A549 (cell line): ENCODE data around the gene ADAM10. TPM values are rescaled to one million over a fixed set of nuclear protein-coding genes. Genes with fewer than 3 reads are reported as not detected.

ENCODE experiments used
- ATAC-seq, 2 experiments: fragments of 200-7000 bp in 1 of 2; fragments of >200 bp in 1 of 2; cut with Nextera tagmentation in 1 of 2; cut with Tn5 transposase in 1 of 2; 3 replicates each; pipeline versions ENCODE4 v1.8.0 to v1.9.1; 2018 to 2020; ENCODE audit warnings: mild to moderate bottlenecking in 1 of 2, moderate library complexity in 1 of 2
- CTCF ChIA-PET: fragments of 300-600 bp; sonication (Branson Sonifier 250); formaldehyde crosslinking; extraction: SDS; loops from one replicate; lab custom pipeline; 2021; ENCODE audit warnings: antibody characterized with exemption, inconsistent platforms; lab: Yijun Ruan, JAX
- POLR2A ChIA-PET: fragments of 350-600 bp; formaldehyde crosslinking; extraction: SDS; loops from one replicate; lab custom pipeline; 2021; ENCODE audit warnings: antibody characterized with exemption, inconsistent platforms; lab: Yijun Ruan, JAX
- DNase-seq, 2 experiments: peaks; one replicate each; pipeline versions ENCODE4 v3.0.0 to v3.0.0-alpha.2; 2011 to 2016; ENCODE audit warnings: low read depth in 1 of 2, low spot score in 1 of 2
- FAIRE-seq: peaks from 2 replicates; lab custom pipeline; 2011; peaks lifted over from hg19 to GRCh38; lab: Jason Lieb, UNC
- H3K27ac ChIP-seq, 2 experiments: fragments of >200 bp; sonication (Bioruptor Twin); formaldehyde crosslinking; 3 replicates each; pipeline ENCODE4 v1.5.1; 2016 to 2017
- H3K4me1 ChIP-seq: fragments of >200 bp; sonication (Bioruptor Twin); formaldehyde crosslinking; 3 replicates; pipeline ENCODE4 v1.6.1; 2016
- H3K4me2 ChIP-seq: fragments of >200 bp; sonication (Bioruptor Twin); formaldehyde crosslinking; 3 replicates; pipeline ENCODE4 v1.6.1; 2016
- H3K4me3 ChIP-seq: fragments of >200 bp; sonication (Bioruptor Twin); formaldehyde crosslinking; 3 replicates; pipeline ENCODE4 v1.5.1; 2016
- H3K9me3 ChIP-seq: fragments of >200 bp; sonication (Bioruptor Twin); formaldehyde crosslinking; 3 replicates; pipeline ENCODE4 v1.6.1; 2016
- BCL3 ChIP-seq: fragments of >200 bp; sonication (Bioruptor Twin); formaldehyde crosslinking; IDR thresholded peaks from 3 replicates; pipeline ENCODE4 v1.6.1; 2016
- CBX2 ChIP-seq: fragments of 200-600 bp; sonication (generic); IDR thresholded peaks from 2 replicates; pipeline ENCODE4 v1.6.1; 2016; ENCODE audit warnings: low read depth, mild to moderate bottlenecking, borderline replicate concordance
- CBX8 ChIP-seq: fragments of 200-600 bp; sonication (generic); IDR thresholded peaks from 2 replicates; pipeline ENCODE4 v1.6.1; 2016
- CHD2 ChIP-seq: fragments of 150-350 bp; IDR thresholded peaks from 2 replicates; pipeline ENCODE4 v1.6.1; 2014; ENCODE audit warnings: low read length; ENCODE audit not compliant: partially characterized antibody
- CHD4 ChIP-seq: fragments of 200-600 bp; sonication (generic); IDR thresholded peaks from 2 replicates; pipeline ENCODE4 v1.6.1; 2016; ENCODE audit warnings: antibody characterized with exemption, mild to moderate bottlenecking, borderline replicate concordance
- ELK1 ChIP-seq: fragments of 150-350 bp; IDR thresholded peaks from 2 replicates; pipeline ENCODE4 v1.6.1; 2014; ENCODE audit warnings: low read depth, mild to moderate bottlenecking, low read length
- ESRRA ChIP-seq: fragments of 150-350 bp; IDR thresholded peaks from 2 replicates; pipeline ENCODE4 v1.6.1; 2014; ENCODE audit warnings: mild to moderate bottlenecking, low read length, borderline replicate concordance
- GATA3 ChIP-seq: IDR thresholded peaks from 2 replicates; pipeline ENCODE4 v1.6.1; 2012; ENCODE audit warnings: borderline replicate concordance
- HDAC2 ChIP-seq: fragments of 200-600 bp; sonication (generic); IDR thresholded peaks from 2 replicates; pipeline ENCODE4 v1.6.1; 2016
- HEYL ChIP-seq: fragments of 250-450 bp; sonication (Bioruptor Pico); IDR thresholded peaks from 2 replicates; pipeline ENCODE4 v1.8.0; 2021; ENCODE audit warnings: mild to moderate bottlenecking, moderate library complexity
- HOXB5 ChIP-seq: fragments of 250-450 bp; sonication (Bioruptor Pico); IDR thresholded peaks from 2 replicates; pipeline ENCODE4 v1.5.0; 2020; ENCODE audit warnings: mild to moderate bottlenecking, moderate library complexity
- JUN ChIP-seq, 2 experiments: fragments of >200 bp; sonication (Bioruptor Twin); formaldehyde crosslinking; IDR thresholded peaks; 2 replicates in 1 of 2; 3 replicates in 1 of 2; pipeline ENCODE4 v1.6.1; 2016 to 2017
- JUNB ChIP-seq: fragments of >200 bp; sonication (Bioruptor Twin); formaldehyde crosslinking; IDR thresholded peaks from 2 replicates; pipeline ENCODE4 v1.6.1; 2016
- KDM5A ChIP-seq: fragments of 200-600 bp; sonication (generic); IDR thresholded peaks from 2 replicates; pipeline ENCODE4 v1.6.1; 2016; ENCODE audit warnings: antibody characterized with exemption, mild to moderate bottlenecking
- MAFK ChIP-seq: fragments of 450-650 bp; IDR thresholded peaks from 2 replicates; pipeline ENCODE4 v1.6.1; 2014; ENCODE audit not compliant: partially characterized antibody
- MAZ ChIP-seq: fragments of 150-350 bp; IDR thresholded peaks from 2 replicates; pipeline ENCODE4 v1.6.1; 2014; ENCODE audit warnings: antibody characterized with exemption, low read depth, low read length, borderline replicate concordance
- NFE2L2 ChIP-seq: fragments of 150-350 bp; conservative IDR thresholded peaks from 2 replicates; pipeline ENCODE4 v1.6.1; 2014; ENCODE audit warnings: low read length
- NPAS2 ChIP-seq: fragments of 250-450 bp; sonication (Bioruptor Pico); IDR thresholded peaks from 2 replicates; pipeline ENCODE4 v1.8.0; 2022; ENCODE audit warnings: mild to moderate bottlenecking, moderate library complexity, borderline replicate concordance
- PBX3 ChIP-seq: IDR thresholded peaks from 2 replicates; pipeline ENCODE4 v1.6.1; 2012
- POLR2A ChIP-seq: IDR thresholded peaks from 2 replicates; pipeline ENCODE4 v1.6.1; 2012; ENCODE audit warnings: mild to moderate bottlenecking, low read length
- RARB ChIP-seq: fragments of 250-450 bp; sonication (Bioruptor Pico); IDR thresholded peaks from 2 replicates; pipeline ENCODE4 v1.8.0; 2021; ENCODE audit warnings: mild to moderate bottlenecking, moderate library complexity
- TP53 ChIP-seq: fragments of 250-450 bp; sonication (Bioruptor Pico); IDR thresholded peaks from 2 replicates; pipeline ENCODE4 v1.5.0; 2021; ENCODE audit warnings: mild to moderate bottlenecking, moderate library complexity
- USF2 ChIP-seq: fragments of 450-650 bp; IDR thresholded peaks from 2 replicates; pipeline ENCODE4 v1.6.1; 2014; ENCODE audit warnings: antibody characterized with exemption
- ZNF302 ChIP-seq: fragments of 250-450 bp; sonication (Bioruptor Pico); IDR thresholded peaks from 2 replicates; pipeline ENCODE4 v1.9.0; 2021; ENCODE audit warnings: inconsistent platforms, mild to moderate bottlenecking, moderate library complexity
- ZSCAN20 ChIP-seq: fragments of 250-450 bp; sonication (Bioruptor Pico); IDR thresholded peaks from 2 replicates; pipeline ENCODE4 v1.8.0; 2022; ENCODE audit warnings: mild to moderate bottlenecking, moderate library complexity
- WGBS: methylation state at CpG from one replicate; pipeline ENCODE4 v1.1.6; 2017; ENCODE audit errors: missing lambda C conversion rate; 5-methylcytosine and 5-hydroxymethylcytosine counted together
- polyA plus RNA-seq, 4 experiments: library from polyadenylated mRNA; depleted of rRNA in 3 of 4; stranded (reverse); fragments of >200 nt; fragmentation: RNase III in 1 of 4; extraction: RNeasy Plus Mini Kit Qiagen cat#74134 plus additional on column Dnase treatment in 1 of 4; gene quantifications; 2 replicates in 3 of 4; 3 replicates in 1 of 4; pipeline ENCODE4 v1.2.3, GENCODE V29; 2011 to 2017

The ADAM10 gene
- polyA plus RNA-seq, 2 of the 4 experiments (the other 2 are of a cell fraction) = 200 to 210 TPM

GRCh38 chr15:58650102-58650501 is 99.4 kb downstream of the ADAM10 start:
- Histone ChIP-seq H3K4me3 (no peak overlapping the region), H3K4me1 (no peaks in the 10 kb centered on the region), H3K4me2 (no peak overlapping the region), H3K27ac (no peak overlapping the region)
- ATAC-seq = no peak
- no peak for TF ChIP-seq TP53
- TF ChIP-seq ELK1 = no peak
- TF ChIP-seq HDAC2 = no peak
- TF ChIP-seq JUN (IDR thresholded peaks at IDR 0.05) = no peak
- no peak for TF ChIP-seq CHD4
- no peak for TF ChIP-seq NFE2L2
- no peak for TF ChIP-seq CBX2
- no peak for TF ChIP-seq ESRRA
- no peak for TF ChIP-seq ZNF302 (CRISPR knock-in tag)
- no peak for TF ChIP-seq ZSCAN20 (CRISPR knock-in tag)
- TF ChIP-seq CHD2 = no peak
- TF ChIP-seq HOXB5 = no peak
- TF ChIP-seq, all 56 proteins: peak for 0
- DNase-seq = no peak
- no peaks in the 10 kb centered on the region for H3K9me3 ChIP-seq
- FAIRE-seq = no peak
- ChIA-PET POLR2A (no interaction called here), CTCF (no interaction called here)

- peak; percentile 43 for FAIRE-seq
- Histone ChIP-seq H3K4me1 (no peaks in the 10 kb centered on the region), H3K27ac (no peak overlapping the region), H3K4me2 (no peak overlapping the region), H3K4me3 (no peak overlapping the region), H3K9me3 (no peaks in the 10 kb centered on the region)
- ChIA-PET POLR2A (no interaction called here), CTCF (interaction anchor here (1.0 kb wide), 1 partner anchor 414 kb away, joined by 3 read pairs; no protein-coding TSS in a partner anchor)
- no peak for ATAC-seq
- WGBS = 98% methylated on average over 2 of the region's 2 CpGs
- no peak for TF ChIP-seq CBX8
- no peak for TF ChIP-seq JUNB
- no peak for TF ChIP-seq USF2
- no peak for TF ChIP-seq JUN (IDR thresholded peaks at IDR 0.05)
- TF ChIP-seq POLR2A = no peak
- no peak for TF ChIP-seq RARB
- DNase-seq = no peak
These were observed 100.3 kb downstream of the ADAM10 start for GRCh38 chr15:58649175-58649574.

GRCh38 chr15:58643996-58644395 is 105.5 kb downstream of the ADAM10 start:
- POLR2A ChIA-PET = no interaction called here
- H3K27ac ChIP-seq = no peak overlapping the region
- H3K9me3 ChIP-seq = no peaks in the 10 kb centered on the region
- WGBS = 94% methylated on average over 5 of the region's 5 CpGs
- FAIRE-seq = no peak
- CTCF ChIA-PET = interaction anchor here (0.6 to 2.0 kb wide), 2 partner anchors 12 to 248 kb away, joined by 3 to 5 read pairs; no protein-coding TSS in a partner anchor
- no peaks in the 10 kb centered on the region for H3K4me1 ChIP-seq
- TF ChIP-seq GATA3 (no peak), MAZ (no peak), NFE2L2 (no peak), JUN (IDR thresholded peaks at IDR 0.05) (no peak), HEYL (CRISPR knock-in tag) (no peak), TP53 (no peak), MAFK (no peak), KDM5A (no peak), BCL3 (no peak), POLR2A (no peak), PBX3 (no peak), NPAS2 (no peak)
- no peak for DNase-seq
- ATAC-seq = no peak
- H3K4me2 ChIP-seq = no peak overlapping the region
- no peak overlapping the region for H3K4me3 ChIP-seq
